ENCODE results near the gene KCTD5. TPM values are rescaled to one million over a fixed set of nuclear protein-coding genes. Genes with fewer than 3 reads are reported as not detected.
"Not testable (repeated sequence)": the region's sequence is repeated elsewhere in the genome, so short reads cannot be mapped to it uniquely, and the experiment has no call there.

KCTD5 gene
- total RNA-seq, 1 experiment from 2014 or later, result 42.1 TPM

DNA sequence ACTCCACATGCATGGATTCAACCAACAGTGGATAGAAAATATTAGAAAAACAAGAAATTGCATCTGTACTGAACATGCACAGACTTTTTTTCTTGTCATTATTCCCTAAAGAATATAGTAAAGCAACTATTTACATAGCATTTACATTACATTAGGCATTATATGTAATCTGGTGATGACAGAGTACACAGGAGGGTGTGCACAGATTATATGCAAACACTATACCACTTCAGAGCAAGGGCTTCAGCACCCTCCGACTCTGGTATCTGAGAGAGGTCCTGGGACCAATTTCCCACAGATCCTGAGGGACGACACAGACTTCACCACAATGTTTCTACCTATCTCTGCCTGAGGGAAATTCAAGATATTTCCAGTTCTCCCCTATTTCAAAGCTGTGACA is 25.3 kb upstream of the KCTD5 start:
- H3K4me3 ChIP-seq (replicated peaks in 1 of 2; ENCODE audit: low read depth in 1 of 2, low read length in 2 of 2), result no peak overlapping the region
- TF ChIP-seq EZH2phosphoT487 (IDR thresholded peaks at IDR 0.05; ENCODE audit: borderline replicate concordance), result no peak
- intact Hi-C loops (cut with micrococcal nuclease), result no loop called here
- no peak overlapping the region for H3K9ac ChIP-seq (ENCODE audit: low read length)
- no peaks in the 10 kb centered on the region for H3K9me2 ChIP-seq (ENCODE audit: insufficient read depth)
- no peaks in the 10 kb centered on the region for H3K36me3 ChIP-seq (ENCODE audit: control insufficient read depth in 1 of 2, insufficient read depth in 2 of 2, low read length in 2 of 2)
- H3K4me1 ChIP-seq (ENCODE audit: control insufficient read depth in 1 of 2, insufficient read depth in 2 of 2, low read length in 2 of 2), result no peaks in the 10 kb centered on the region
- CTCF ChIA-PET, result no interaction called here
- H3K4me2 ChIP-seq (ENCODE audit: low read length), result no peak overlapping the region
- no TSS peak for BruUV-seq (replicated peaks)
- no peaks in the 10 kb centered on the region for H4K20me1 ChIP-seq (ENCODE audit: insufficient read depth)
- H3K27ac ChIP-seq (ENCODE audit: low read depth, low read length), result no peak overlapping the region
- no peaks in the 10 kb centered on the region for H3K27me3 ChIP-seq (ENCODE audit: insufficient read depth, low read length)
- RAD21 ChIA-PET (ENCODE audit: low non-redundant PET in 1 of 2, low total read pairs in 2 of 2, uncharacterized antibody in 2 of 2, unreplicated experiment in 2 of 2), result no interaction called here
- no peak overlapping the region for H2AFZ ChIP-seq (ENCODE audit: low read depth, low read length, poor library complexity, severe bottlenecking)
- H3K9me3 ChIP-seq (ENCODE audit: control insufficient read depth in 1 of 2, insufficient read depth in 1 of 2, low read depth in 1 of 2, low read length in 2 of 2), result no peaks in the 10 kb centered on the region
- H3K79me2 ChIP-seq (ENCODE audit: insufficient read depth, low read length), result no peaks in the 10 kb centered on the region
- no peak for ATAC-seq
- DNase-seq (ENCODE audit: low read depth, low spot score), result no peak
- POLR2A ChIA-PET, result no interaction called here

- H3K9me3 ChIP-seq (ENCODE audit: control insufficient read depth in 1 of 2, insufficient read depth in 1 of 2, low read depth in 1 of 2, low read length in 2 of 2); RAD21 ChIA-PET (ENCODE audit: low non-redundant PET in 1 of 2, low total read pairs in 2 of 2, uncharacterized antibody in 2 of 2, unreplicated experiment in 2 of 2); intact Hi-C loops (cut with micrococcal nuclease); H3K27me3 ChIP-seq (ENCODE audit: insufficient read depth, low read length); H3K9me2 ChIP-seq (ENCODE audit: insufficient read depth); CTCF ChIA-PET; H3K4me2 ChIP-seq (ENCODE audit: low read length); H3K79me2 ChIP-seq (ENCODE audit: insufficient read depth, low read length); H4K20me1 ChIP-seq (ENCODE audit: insufficient read depth); BruUV-seq (replicated peaks); H3K4me3 ChIP-seq (replicated peaks in 1 of 2; ENCODE audit: low read depth in 1 of 2, low read length in 2 of 2); POLR2A ChIA-PET; ATAC-seq; DNase-seq (ENCODE audit: low read depth, low spot score); H3K36me3 ChIP-seq (ENCODE audit: control insufficient read depth in 1 of 2, insufficient read depth in 2 of 2, low read length in 2 of 2); H3K4me1 ChIP-seq (ENCODE audit: control insufficient read depth in 1 of 2, insufficient read depth in 2 of 2, low read length in 2 of 2); H2AFZ ChIP-seq (ENCODE audit: low read depth, low read length, poor library complexity, severe bottlenecking); H3K27ac ChIP-seq (ENCODE audit: low read depth, low read length); H3K9ac ChIP-seq (ENCODE audit: low read length): not testable (repeated sequence)
Observed at GRCh38 chr16:2657803-2658202, 24.5 kb upstream of the KCTD5 start.

- H3K27me3 ChIP-seq (ENCODE audit: insufficient read depth, low read length); H3K9me2 ChIP-seq (ENCODE audit: insufficient read depth); H3K36me3 ChIP-seq (ENCODE audit: control insufficient read depth in 1 of 2, insufficient read depth in 2 of 2, low read length in 2 of 2); H4K20me1 ChIP-seq (ENCODE audit: insufficient read depth); H3K4me2 ChIP-seq (ENCODE audit: low read length); H3K4me1 ChIP-seq (ENCODE audit: control insufficient read depth in 1 of 2, insufficient read depth in 2 of 2, low read length in 2 of 2); H3K27ac ChIP-seq (ENCODE audit: low read depth, low read length); H3K4me3 ChIP-seq (replicated peaks in 1 of 2; ENCODE audit: low read depth in 1 of 2, low read length in 2 of 2); H3K9ac ChIP-seq (ENCODE audit: low read length); CTCF ChIA-PET; intact Hi-C loops (cut with micrococcal nuclease); BruUV-seq (replicated peaks); H3K9me3 ChIP-seq (ENCODE audit: control insufficient read depth in 1 of 2, insufficient read depth in 1 of 2, low read depth in 1 of 2, low read length in 2 of 2); POLR2A ChIA-PET; H3K79me2 ChIP-seq (ENCODE audit: insufficient read depth, low read length); DNase-seq (ENCODE audit: low read depth, low spot score); H2AFZ ChIP-seq (ENCODE audit: low read depth, low read length, poor library complexity, severe bottlenecking); ATAC-seq; RAD21 ChIA-PET (ENCODE audit: low non-redundant PET in 1 of 2, low total read pairs in 2 of 2, uncharacterized antibody in 2 of 2, unreplicated experiment in 2 of 2): not testable (repeated sequence)
Observed at GRCh38 chr16:2659560-2659959, 22.8 kb upstream of the KCTD5 start.

DNA sequence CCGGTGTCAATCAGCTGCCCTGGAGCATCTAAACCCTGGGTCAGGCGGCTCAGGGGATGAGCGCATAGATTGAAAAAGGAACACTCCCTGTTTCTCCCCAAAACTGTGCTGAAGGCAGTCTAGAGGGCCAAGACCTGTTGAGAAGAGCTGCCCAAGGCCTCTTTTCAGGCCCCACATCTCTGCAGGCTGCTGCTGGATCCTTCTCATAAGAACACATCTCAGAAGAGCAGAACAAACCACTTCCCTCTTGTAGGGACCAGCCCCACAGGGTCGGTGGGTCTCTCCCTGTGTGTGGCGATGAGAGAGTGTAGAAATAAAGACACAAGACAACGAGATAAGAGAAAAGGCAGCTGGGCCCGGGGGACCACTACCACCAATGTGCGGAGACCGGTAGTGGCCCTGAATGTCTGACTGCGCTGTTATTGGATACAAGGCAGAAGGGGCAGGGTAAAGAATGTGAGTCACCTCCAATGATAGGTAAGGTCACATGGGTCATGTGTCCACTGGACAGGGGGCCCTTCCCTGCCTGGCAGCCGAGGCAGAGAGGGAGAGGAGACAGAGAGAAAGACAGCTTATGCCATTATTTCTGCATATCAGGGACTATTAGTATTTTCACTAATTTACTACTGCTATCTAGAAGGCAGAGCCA is 22.2 kb upstream of the KCTD5 start:
- H3K27ac ChIP-seq (ENCODE audit: low read depth, low read length); H3K9me2 ChIP-seq (ENCODE audit: insufficient read depth); H3K4me1 ChIP-seq (ENCODE audit: control insufficient read depth in 1 of 2, insufficient read depth in 2 of 2, low read length in 2 of 2); DNase-seq (ENCODE audit: low read depth, low spot score); H3K27me3 ChIP-seq (ENCODE audit: insufficient read depth, low read length); BruUV-seq (replicated peaks); POLR2A ChIA-PET; H3K9me3 ChIP-seq (ENCODE audit: control insufficient read depth in 1 of 2, insufficient read depth in 1 of 2, low read depth in 1 of 2, low read length in 2 of 2); H3K79me2 ChIP-seq (ENCODE audit: insufficient read depth, low read length); CTCF ChIA-PET; H3K4me2 ChIP-seq (ENCODE audit: low read length); H3K9ac ChIP-seq (ENCODE audit: low read length); H2AFZ ChIP-seq (ENCODE audit: low read depth, low read length, poor library complexity, severe bottlenecking); intact Hi-C loops (cut with micrococcal nuclease); ATAC-seq; H3K36me3 ChIP-seq (ENCODE audit: control insufficient read depth in 1 of 2, insufficient read depth in 2 of 2, low read length in 2 of 2); RAD21 ChIA-PET (ENCODE audit: low non-redundant PET in 1 of 2, low total read pairs in 2 of 2, uncharacterized antibody in 2 of 2, unreplicated experiment in 2 of 2); H3K4me3 ChIP-seq (replicated peaks in 1 of 2; ENCODE audit: low read depth in 1 of 2, low read length in 2 of 2); H4K20me1 ChIP-seq (ENCODE audit: insufficient read depth): not testable (repeated sequence)
